Caco-2 (cell line): ENCODE measurements around the gene RNF130. TPM values are rescaled to one million over a fixed set of nuclear protein-coding genes. Genes with fewer than 3 reads are reported as not detected.

Experiments used
- BruUV-seq: library from RNA; stranded (reverse); fragments of 400-500 nt; replicated peaks from 2 replicates; lab custom pipeline; 2021; lab: Mats Ljungman, UMichigan
- CTCF ChIA-PET: fragments of 300-600 bp; sonication (Branson Sonifier 250); formaldehyde crosslinking; loops from one replicate; lab custom pipeline; 2022; ENCODE audit warnings: antibody characterized with exemption; lab: Charles Lee
- POLR2A ChIA-PET: fragments of 300-600 bp; sonication (Branson Sonifier 250); formaldehyde crosslinking; loops from one replicate; lab custom pipeline; 2022; ENCODE audit warnings: antibody characterized with exemption; lab: Charles Lee
- DNase-seq, 2 experiments: peaks; one replicate each; pipeline versions ENCODE4 v3.0.0 to v3.0.0-alpha.2; 2020 to 2022
- H3K27me3 ChIP-seq: replicated peaks from 2 replicates; pipeline ENCODE4 v1.6.0; 2011; ENCODE audit warnings: low read length; ENCODE audit not compliant: control insufficient read depth, insufficient read depth
- H3K36me3 ChIP-seq: 2 replicates; pipeline ENCODE4 v1.5.1; 2011; ENCODE audit warnings: low read length; ENCODE audit not compliant: control insufficient read depth, insufficient read depth
- H3K4me1 ChIP-seq: fragments of 250-450 bp; sonication (Bioruptor Pico); 2 replicates; pipeline ENCODE4 v1.5.1; 2020; ENCODE audit warnings: mild to moderate bottlenecking
- H3K4me3 ChIP-seq: 2 replicates; pipeline ENCODE4 v1.5.1; 2011; ENCODE audit warnings: low read depth, mild to moderate bottlenecking, control low read depth, low read length
- H3K9me3 ChIP-seq: fragments of 250-450 bp; sonication (Bioruptor Pico); 2 replicates; pipeline ENCODE4 v1.5.1; 2020; ENCODE audit warnings: mild to moderate bottlenecking, moderate library complexity
- H3K27ac Mint-ChIP-seq: one replicate; pipeline ENCODE4 v1.8.0; 2022; ENCODE audit warnings: mixed read lengths; ENCODE audit not compliant: unreplicated experiment
- H3K27me3 Mint-ChIP-seq: one replicate; pipeline ENCODE4 v1.8.0; 2022; ENCODE audit warnings: mixed read lengths; ENCODE audit not compliant: insufficient read depth, unreplicated experiment
- H3K36me3 Mint-ChIP-seq: one replicate; pipeline ENCODE4 v1.8.0; 2022; ENCODE audit warnings: mild to moderate bottlenecking, mixed read lengths; ENCODE audit not compliant: insufficient read depth, unreplicated experiment
- H3K4me1 Mint-ChIP-seq: one replicate; pipeline ENCODE4 v1.8.0; 2022; ENCODE audit warnings: low read depth, mixed read lengths; ENCODE audit not compliant: unreplicated experiment
- H3K4me3 Mint-ChIP-seq: one replicate; pipeline ENCODE4 v1.8.0; 2022; ENCODE audit warnings: mild to moderate bottlenecking, moderate library complexity, mixed read lengths; ENCODE audit not compliant: unreplicated experiment
- H3K9me3 Mint-ChIP-seq: one replicate; pipeline ENCODE4 v1.8.0; 2022; ENCODE audit warnings: mixed read lengths; ENCODE audit not compliant: unreplicated experiment
- intact Hi-C: fragments of 100-400 bp; cut with micrococcal nuclease; formaldehyde crosslinking; loops from one replicate; pipeline ENCODE4 v1.10.0; 2022; ENCODE audit not compliant: unreplicated experiment
- total RNA-seq: library from RNA; stranded (reverse); gene quantifications from 2 replicates; pipeline ENCODE4 v1.2.3, GENCODE V29; 2022
- TF ChIP-seq, protein P1 (sequence below), 2 experiments: fragments of 200-600 bp in 1 of 2; IDR thresholded peaks; 1 replicate in 1 of 2; 2 replicates in 1 of 2; pipeline versions ENCODE4 v1.5.1 to v1.8.0; 2011 to 2022; ENCODE audit warnings: antibody characterized with exemption in 1 of 2, control low read depth in 1 of 2, inconsistent platforms in 1 of 2, low read depth in 1 of 2, low read length in 1 of 2, mild to moderate bottlenecking in 1 of 2, moderate library complexity in 1 of 2; ENCODE audit not compliant: insufficient read depth in 1 of 2, severe bottlenecking in 1 of 2, unreplicated experiment in 1 of 2

RNF130 gene
- total RNA-seq, 1 experiment from 2014 or later: 34.5 TPM

DNA sequence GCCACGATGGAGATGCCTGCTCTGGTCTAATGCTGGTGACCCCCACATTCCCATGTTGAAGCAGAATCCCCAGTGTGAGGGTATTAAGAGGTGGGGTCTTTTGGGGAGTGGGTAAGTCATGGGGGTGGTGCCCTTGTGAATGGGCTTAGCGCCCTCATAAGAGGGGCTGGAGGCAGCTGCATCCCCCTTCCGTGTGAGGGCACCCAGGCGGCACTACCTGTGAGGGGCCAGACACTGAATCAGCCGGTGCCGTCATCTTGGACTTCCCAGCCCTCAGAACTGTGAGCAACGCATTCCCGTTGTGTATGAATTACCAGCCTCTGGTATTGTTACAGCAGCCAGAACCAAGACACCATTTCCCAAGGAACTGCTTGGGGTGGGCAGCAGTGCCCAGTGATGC, 27.0 kb upstream of the RNF130 start:
- no peak for DNase-seq
- POLR2A ChIA-PET: no interaction called here
- Histone ChIP-seq H3K9me3 (no peaks in the 10 kb centered on the region), H3K36me3 (no peaks in the 10 kb centered on the region), H3K4me3 (no peak overlapping the region), H3K27me3 (no peaks in the 10 kb centered on the region; the same call in 1 of the 2 replicates), H3K4me1 (no peaks in the 10 kb centered on the region)
- no peaks in the 10 kb centered on the region for H3K36me3 Mint-ChIP-seq
- intact Hi-C loops: no loop called here
- TF ChIP-seq, protein P1, sequence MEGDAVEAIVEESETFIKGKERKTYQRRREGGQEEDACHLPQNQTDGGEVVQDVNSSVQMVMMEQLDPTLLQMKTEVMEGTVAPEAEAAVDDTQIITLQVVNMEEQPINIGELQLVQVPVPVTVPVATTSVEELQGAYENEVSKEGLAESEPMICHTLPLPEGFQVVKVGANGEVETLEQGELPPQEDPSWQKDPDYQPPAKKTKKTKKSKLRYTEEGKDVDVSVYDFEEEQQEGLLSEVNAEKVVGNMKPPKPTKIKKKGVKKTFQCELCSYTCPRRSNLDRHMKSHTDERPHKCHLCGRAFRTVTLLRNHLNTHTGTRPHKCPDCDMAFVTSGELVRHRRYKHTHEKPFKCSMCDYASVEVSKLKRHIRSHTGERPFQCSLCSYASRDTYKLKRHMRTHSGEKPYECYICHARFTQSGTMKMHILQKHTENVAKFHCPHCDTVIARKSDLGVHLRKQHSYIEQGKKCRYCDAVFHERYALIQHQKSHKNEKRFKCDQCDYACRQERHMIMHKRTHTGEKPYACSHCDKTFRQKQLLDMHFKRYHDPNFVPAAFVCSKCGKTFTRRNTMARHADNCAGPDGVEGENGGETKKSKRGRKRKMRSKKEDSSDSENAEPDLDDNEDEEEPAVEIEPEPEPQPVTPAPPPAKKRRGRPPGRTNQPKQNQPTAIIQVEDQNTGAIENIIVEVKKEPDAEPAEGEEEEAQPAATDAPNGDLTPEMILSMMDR (IDR thresholded peaks at IDR 0.05; ENCODE audit: insufficient read depth in 1 of 2, low read depth in 1 of 2, low read length in 1 of 2, severe bottlenecking in 1 of 2, unreplicated experiment in 1 of 2): no peak
- H3K4me3 Mint-ChIP-seq: no peak overlapping the region
- CTCF ChIA-PET: no interaction called here
- no peaks in the 10 kb centered on the region for H3K9me3 Mint-ChIP-seq
- H3K4me1 Mint-ChIP-seq: no peaks in the 10 kb centered on the region
- BruUV-seq: no TSS peak
- no peak overlapping the region for H3K27ac Mint-ChIP-seq
- H3K27me3 Mint-ChIP-seq: peaks cover 11% of the 10 kb centered on the region

- Histone ChIP-seq H3K27me3 (no peaks in the 10 kb centered on the region; the same call in 1 of the 2 replicates), H3K4me3 (no peak overlapping the region), H3K36me3 (no peaks in the 10 kb centered on the region), H3K9me3 (no peaks in the 10 kb centered on the region), H3K4me1 (no peaks in the 10 kb centered on the region)
- no peak for DNase-seq
- TF ChIP-seq, protein P1 (IDR thresholded peaks at IDR 0.05; ENCODE audit: insufficient read depth in 1 of 2, low read depth in 1 of 2, low read length in 1 of 2, severe bottlenecking in 1 of 2, unreplicated experiment in 1 of 2): no peak
- no peaks in the 10 kb centered on the region for H3K9me3 Mint-ChIP-seq
- H3K36me3 Mint-ChIP-seq: no peaks in the 10 kb centered on the region
- no peaks in the 10 kb centered on the region for H3K4me1 Mint-ChIP-seq
- intact Hi-C loops: no loop called here
- POLR2A ChIA-PET: no interaction called here
- H3K27me3 Mint-ChIP-seq: peaks cover 5% of the 10 kb centered on the region
- CTCF ChIA-PET: interaction anchor here (0.6 kb wide), 1 partner anchor 255 kb away, joined by 3 read pairs; the partner anchor contains the start of gene GFPT2
- BruUV-seq: no TSS peak
- H3K4me3 Mint-ChIP-seq: no peak overlapping the region
- no peak overlapping the region for H3K27ac Mint-ChIP-seq
Measured at GRCh38 chr5:180097926-180098325, 26.4 kb upstream of the RNF130 start.

DNA sequence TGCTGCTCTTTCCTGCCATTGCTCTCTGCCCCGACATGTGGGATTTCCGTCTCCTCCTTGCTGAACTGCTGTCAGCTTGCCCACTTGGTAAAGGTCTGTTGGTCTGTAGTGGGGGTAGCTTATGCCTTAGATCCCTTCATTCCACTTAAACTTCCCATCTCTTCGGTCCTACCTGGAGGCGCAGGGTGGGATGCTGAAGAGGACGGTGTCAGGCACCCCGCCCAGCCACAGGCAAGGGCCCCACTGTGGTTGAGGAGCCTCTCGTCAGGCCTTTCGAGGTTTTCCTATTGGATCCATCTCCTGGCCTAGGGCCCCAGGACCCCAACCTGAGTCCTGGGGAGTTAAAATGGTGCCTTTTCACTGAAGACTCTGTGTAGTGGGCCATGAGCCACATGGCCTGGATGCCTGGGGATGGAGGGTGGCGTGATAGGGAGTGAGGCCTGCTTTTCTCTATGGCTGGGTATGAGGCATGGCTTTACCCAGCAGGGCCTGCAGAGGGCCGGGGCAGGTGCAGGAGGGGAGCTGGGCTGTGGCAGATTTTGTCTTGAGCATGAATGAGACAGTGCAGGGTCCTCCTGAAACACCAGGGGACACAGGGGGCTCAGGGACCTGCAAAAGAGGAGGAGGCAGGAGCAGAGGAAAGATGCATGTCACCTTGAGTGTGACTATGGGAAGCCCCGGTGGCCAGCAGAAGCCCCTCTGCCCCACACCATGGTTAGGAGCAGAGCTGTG, 25.8 kb upstream of the RNF130 start:
- no peaks in the 10 kb centered on the region for H3K4me1 ChIP-seq
- Mint-ChIP-seq H3K27ac (no peak overlapping the region), H3K27me3 (no peaks in the 10 kb centered on the region), H3K4me1 (no peaks in the 10 kb centered on the region), H3K9me3 (no peaks in the 10 kb centered on the region), H3K36me3 (no peaks in the 10 kb centered on the region), H3K4me3 (no peak overlapping the region)
- H3K9me3 ChIP-seq: no peaks in the 10 kb centered on the region
- POLR2A ChIA-PET: no interaction called here
- no peak for DNase-seq
- CTCF ChIA-PET: interaction anchor here (0.6 kb wide), 1 partner anchor 256 kb away, joined by 3 read pairs; the partner anchor contains the start of gene GFPT2
- no TSS peak for BruUV-seq
- H3K27me3 ChIP-seq: no peaks in the 10 kb centered on the region; the same call in 1 of the 2 replicates
- intact Hi-C loops: no loop called here
- no peaks in the 10 kb centered on the region for H3K36me3 ChIP-seq
- H3K4me3 ChIP-seq: no peak overlapping the region
- TF ChIP-seq, protein P1 (IDR thresholded peaks at IDR 0.05; ENCODE audit: insufficient read depth in 1 of 2, low read depth in 1 of 2, low read length in 1 of 2, severe bottlenecking in 1 of 2, unreplicated experiment in 1 of 2): no peak
